ENCODE results near the gene DDX4.
"Not testable (repeated sequence)": the region's sequence is repeated elsewhere in the genome, so short reads cannot be mapped to it uniquely, and the experiment has no call there.

The DDX4 gene

DNA sequence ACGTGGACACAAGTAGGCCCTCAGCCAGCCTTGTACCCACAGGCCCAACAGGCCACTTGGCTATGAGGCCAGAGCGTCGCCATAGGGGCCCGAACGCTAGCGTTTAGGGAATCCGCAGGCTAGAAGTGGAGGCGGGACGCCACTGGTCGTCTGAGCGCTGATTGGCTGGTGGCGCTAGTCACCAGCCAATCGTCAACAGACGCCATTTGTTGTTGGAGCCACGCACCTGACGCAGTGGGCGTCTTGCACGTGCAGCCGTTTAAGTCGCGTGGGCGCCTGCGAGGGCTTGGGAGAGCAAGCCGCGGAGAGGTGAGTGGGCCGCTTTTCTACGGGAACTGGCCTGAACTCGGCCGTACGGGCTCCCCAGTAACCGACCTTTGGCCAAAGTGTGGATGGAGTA is at the start of gene DDX4:
DDX4 (plus strand) TSS at position 269 of the 400 bp plus-strand sequence. CDS start 903 bp downstream, outside the sequence.
- no peak for DNase-seq

DNA sequence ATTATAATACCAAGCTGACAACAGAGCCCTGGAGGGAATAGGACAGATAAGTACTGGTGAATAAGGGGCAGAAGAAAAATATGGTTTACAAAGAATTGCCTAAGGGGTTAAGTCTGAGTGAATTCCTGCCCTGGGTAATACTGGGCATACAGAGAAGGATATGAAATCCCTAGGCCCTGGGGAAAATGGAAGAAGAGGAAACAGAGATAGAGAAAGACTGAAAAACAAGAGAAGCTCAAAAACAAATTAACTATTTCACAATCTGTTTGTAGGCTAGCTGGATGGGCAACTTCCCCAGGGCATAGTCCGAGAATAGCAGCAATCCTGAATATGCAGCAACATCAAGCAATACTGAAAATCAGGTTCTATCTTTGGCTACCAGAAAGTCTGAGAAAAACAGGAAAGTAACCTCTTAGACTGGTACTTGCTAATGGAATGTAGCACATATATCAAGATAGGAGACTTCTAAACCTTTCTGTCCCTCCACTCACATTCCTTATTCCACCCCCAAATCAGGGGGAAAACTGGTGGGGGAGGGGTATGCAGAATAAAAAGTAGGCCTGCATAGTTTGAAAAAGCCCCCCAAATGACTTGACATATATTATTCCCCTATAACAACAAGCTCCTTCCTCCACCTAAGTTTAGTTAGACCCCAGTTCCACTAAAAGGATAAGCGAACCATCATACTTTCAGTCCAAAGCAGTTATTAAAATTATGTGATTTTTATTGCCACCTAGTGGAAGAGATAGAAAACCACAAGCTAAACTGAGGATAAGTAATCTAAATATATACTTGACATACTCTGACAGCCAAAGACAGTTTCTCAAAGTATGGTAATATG is 46.4 kb upstream of the DDX4 start:
- no peak for DNase-seq

DNA sequence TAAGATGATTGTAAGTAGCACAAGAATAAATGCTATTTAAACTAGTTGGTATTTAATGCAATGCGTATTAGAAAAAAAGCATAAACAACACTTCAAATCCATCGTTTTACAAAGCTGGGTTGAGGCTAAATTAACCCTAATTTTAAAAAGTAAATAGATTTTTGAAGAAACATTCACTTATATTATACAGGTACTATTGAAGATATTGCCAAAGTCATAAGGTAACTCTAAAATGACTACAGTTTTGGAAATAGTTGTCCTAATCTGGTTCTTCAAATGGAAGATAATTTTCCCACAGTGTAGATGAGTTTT is 45.8 kb upstream of the DDX4 start:
- no peak for DNase-seq

DNA sequence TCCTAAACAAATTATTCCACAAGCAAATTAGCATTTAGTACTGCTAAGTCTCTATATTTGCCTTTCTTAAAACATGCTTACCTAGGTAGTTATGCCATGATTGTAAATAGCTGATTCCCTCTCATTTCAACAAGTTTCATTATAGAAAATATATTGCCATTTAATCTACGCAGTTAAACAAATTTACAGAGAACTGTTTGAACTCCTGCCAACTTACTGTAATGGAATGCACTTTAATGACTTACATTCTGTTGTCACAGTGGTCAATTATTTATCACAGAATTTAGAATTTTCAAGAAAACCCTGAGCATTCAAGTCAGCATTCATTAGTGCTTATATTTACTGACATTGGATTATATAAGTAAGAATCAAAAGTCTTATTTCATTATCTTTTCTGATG is 45.4 kb upstream of the DDX4 start:
- no peak for DNase-seq

DNA sequence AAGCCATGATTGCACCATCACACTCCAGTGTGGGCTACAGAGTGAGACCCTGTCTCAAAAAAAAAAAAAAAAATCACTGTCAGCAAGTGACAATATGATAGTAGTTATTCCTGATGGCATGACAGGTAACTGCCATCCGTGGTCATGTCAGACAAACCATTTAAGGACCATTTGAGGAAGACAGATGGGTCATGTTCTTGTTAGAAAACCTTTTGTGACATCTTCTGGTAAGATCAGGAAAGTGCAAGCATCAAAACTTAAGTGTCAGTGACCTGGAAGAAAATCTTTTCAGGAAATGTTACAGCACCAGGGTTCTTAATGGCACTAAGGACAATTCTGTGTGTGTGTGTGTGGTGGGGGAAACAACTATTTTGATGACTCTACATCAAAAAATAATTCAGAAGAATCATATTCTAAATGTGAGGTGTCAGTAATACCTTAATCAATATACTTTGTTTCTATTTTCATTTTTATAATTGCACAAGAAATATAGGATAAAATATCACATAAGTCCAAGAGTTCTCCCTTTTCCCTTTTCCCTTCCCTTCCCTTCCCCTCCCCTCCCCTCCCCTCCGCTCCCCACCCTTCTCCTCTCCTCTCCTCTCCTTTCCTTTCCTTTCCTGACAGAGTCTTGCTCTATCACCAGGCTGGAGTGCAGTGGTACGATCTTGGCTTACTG is 43.6 kb upstream of the DDX4 start:
- no peak for DNase-seq

DNA sequence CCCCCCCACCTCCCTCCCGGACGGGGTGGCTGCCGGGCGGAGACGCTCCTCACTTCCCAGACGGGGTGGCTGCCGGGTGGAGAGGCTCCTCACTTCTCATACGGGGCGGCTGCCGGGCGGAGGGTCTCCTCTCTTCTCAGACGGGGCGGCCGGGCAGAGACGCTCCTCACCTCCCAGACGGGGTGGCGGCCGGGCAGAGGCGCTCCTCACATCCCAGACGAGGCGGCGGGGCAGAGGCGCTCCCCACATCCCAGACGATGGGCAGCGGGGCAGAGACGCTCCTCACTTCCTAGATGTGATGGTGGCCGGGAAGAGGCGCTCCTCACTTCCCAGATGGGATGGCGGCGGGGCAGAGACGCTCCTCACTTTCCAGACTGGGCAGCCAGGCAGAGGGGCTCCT is 41.2 kb upstream of the DDX4 start:
- not testable (repeated sequence) for DNase-seq

DNA sequence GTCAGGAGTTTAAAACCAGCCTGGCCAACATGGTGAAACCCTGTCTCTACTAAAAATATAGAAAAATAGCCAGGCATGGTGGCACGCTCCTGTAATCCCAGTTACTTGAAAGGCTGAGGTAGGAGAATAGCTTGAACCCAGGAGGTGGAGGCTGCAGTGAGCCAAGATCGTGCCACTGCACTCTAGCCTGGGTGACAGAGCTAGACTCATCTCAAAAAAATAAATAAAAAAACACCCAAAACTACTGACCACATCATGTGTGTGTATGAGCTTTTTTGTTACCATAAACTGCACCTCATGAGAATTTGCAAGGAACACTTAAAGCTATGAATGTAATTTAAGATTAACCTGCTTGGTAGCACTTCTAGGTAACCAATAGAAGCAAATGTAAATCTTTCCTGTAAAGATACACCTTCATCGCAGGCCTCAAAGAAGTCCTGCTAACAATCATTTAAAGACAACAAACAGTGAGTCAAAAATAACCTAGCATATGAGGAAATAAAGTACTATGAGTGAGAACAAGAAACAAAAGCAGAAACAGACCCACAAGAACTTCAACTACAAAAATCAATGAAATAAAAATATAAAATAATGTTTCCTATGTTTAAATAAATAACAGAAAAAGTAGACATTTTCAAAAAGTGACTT is 38.7 kb upstream of the DDX4 start:
- no peak for DNase-seq

DNA sequence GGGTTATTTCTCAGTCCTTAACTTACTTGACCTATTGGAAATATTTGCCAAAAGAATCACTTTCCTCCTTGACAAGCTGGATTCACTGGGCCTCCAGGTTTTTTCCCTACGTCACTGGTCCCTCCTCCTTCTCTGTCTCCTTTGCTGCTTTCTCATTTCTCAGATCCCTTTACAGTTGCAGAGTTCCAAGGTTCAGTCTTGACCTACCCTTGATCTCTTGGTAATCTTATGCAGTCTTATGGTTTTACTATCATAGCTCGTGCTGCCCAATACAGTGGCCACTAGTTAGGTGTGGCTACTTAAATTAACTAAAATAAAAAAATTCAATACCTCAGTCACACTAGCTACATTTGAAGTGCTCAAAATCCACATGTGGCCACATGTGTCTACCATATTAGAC is 37.1 kb upstream of the DDX4 start:
- DNase-seq = no peak

DNA sequence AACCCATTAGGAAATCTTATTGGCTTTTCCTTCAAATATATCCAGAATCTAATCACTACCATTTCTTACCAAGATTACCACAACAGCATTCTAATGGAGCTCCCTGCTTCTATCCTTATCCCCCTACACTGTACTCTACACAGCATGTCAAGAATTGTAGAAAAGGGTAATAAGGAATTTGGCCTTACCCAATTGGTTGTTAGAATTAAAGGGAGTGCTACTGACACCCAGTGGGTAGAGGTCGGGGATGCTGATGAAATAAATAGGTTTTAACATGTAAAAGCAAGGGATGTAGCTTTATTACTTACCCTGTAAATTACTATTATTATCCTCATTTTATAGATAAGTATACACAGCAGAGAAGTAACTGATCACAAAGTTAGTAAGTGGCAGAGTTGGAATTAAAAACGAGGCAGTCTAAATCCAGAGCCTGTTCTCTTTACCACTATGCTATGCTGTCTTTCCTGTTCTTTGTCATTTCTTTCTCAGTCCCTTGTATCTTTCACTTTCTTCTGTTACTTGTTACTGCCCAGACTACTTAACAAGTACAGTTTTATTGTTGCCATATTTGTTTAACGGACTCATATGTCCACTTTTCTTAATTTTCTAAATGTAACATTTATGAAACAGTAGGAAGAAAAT is 36.3 kb upstream of the DDX4 start:
- DNase-seq = no peak

DNA sequence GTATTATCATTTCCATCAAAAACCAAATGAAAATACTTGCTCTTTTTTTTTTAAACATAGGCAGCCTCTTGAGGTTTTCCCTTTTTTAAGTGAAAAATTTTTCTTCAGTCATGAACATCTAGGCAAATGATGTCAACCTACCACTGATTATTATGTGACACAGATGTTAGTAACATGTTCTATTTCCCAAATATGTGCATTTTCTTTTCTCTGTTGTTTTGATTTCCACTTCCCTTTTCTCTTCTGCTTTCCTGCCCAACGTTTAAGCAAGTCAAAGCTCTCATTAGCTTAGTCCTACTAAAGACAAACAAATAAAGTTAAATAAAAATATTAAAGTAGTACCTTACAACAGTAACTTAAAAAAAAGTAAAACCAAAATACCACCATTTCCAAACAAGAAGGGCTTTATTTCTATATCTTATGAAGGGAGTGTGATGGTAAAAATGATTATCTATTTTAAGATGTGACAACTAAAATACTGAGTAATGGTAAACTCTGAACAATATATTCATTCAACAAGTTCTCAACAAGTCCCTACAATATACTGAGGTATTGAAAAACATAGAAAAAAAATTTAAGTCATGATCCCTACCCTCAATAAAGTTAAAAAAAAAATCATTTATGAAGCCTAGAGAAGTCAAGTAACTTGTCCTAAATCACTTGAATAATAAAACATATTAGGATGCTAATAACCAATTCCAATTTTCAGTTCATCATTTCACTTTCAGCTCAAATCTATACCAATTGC is 35.1 kb upstream of the DDX4 start:
- DNase-seq = no peak

DNA sequence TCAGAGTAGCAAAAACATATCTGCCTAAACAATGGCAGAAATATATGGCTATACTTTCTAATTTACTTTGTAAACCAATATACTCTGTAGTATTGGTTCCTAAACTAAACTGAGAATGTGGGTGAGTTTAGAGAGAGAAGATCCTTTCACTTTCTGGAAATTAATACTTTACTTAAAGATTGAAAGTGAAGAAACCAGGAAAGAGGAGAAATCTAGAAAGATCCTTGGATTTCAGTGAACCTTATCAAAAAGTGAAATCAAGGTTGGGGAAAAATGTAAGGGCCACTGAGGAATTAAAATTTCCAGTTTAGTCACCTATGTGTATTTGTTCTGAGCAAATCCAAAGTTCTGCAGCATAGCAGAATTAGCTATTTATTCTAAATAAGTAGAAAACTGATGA is 31.6 kb upstream of the DDX4 start:
- no peak for DNase-seq

DNA sequence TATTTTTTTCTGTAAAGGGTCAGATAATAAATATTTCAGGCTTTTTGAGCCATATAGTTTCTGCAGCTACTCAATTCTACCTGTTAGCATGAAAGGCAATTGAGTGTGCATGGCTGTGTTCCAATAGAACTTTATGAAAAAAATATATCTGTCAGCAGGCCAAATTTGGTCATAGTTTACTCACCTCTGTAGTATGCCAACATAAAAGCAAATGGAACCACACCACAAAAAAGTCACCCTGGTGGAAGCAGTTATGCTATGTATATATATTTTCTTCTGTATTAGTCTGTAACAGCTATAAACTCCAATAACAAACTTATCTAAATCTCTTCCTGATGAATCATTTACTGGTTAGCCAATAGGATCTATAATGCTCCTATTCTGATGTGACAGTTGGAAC is 29.1 kb upstream of the DDX4 start:
- no peak for DNase-seq

DNA sequence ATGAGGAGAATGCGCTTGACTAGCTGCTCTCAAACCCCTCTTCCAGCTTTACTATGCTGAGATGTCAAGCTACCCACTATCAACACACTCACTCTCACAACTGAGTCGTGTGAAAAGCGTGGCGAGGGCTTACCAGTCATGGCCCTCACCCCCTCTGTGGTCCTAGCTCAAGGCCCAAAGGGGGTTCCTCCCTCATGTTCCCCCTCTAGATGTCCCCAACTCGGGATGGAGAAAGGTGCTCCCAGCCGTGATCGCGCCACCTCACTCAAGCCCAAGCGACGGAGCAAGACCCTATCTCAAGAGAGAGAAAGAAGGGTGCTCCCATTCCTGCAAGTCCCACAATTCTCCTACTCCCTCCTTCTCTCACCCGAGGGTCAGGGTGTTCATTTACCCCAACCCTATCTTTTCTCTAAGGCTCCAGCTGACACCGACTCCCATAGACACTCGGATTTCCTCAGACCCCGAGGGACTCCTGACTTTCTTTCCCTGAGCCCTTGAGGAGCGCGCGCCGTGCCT is 26.3 kb upstream of the DDX4 start:
- no peak for DNase-seq

DNA sequence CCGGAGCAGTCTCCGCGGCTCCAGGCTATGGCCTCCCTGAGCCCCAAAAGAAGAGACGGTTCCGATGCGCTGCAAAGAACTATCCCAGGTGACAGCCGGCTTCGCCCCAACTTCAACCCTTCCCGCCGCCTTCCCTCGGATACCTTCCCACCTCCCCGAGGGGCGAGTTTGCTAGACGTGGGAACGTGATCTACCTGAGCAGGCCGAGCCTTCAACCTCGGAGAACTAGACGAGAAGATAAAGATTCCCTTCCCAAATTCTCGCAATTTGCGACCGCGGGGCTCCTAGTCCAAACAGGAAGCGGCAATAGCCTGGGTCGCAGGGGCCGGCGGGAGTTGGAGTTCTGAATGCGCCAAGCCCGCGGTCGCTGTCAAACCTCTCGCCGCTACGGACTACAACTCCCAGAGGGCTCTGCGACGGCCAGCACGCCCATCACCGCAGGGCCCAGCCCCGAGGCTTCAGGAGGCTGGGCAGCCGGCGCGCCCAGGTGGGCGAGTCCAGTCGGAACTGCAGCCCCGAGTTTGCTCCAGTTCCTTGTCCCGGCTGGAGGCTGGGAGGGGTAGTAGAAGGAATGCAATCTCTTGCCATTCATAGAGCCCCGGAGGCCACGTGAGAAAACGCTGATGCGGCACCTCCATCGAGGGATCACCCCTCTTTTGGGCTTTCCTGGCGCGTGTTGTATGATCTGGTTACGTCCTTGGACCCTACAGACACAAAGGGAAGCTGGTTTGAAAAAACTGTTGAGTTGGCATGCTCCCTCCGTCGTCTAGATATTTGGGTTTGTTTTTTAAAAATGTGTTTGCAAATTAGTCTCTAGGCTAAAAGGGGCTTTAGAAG is 25.6 kb upstream of the DDX4 start, which contains the start of gene SLC38A9:
SLC38A9 (minus strand) TSS at position 302 of the 837 bp plus-strand sequence. CDS start 14,366 bp downstream, outside the sequence.
- peak; percentile 90 for DNase-seq

DNA sequence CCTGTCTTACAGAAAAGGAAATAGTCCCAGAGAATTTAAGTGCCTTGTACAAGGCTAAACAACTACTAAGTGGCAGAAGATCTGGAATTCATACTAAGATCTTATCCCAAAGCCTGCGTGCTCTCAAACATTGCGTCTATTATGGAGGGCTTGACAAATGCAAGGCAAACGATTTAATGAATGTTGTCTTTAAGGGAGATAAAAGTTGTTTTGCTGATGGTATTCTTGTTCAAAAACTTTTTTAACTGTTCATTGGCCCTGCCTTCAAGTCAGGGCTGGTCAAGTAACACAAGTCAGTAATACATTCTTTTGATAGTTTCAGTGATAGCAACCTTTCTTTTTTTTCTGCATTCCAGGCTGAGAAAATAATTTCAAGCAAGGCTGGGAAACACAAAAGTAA is 24.0 kb upstream of the DDX4 start:
- DNase-seq = no peak

DNA sequence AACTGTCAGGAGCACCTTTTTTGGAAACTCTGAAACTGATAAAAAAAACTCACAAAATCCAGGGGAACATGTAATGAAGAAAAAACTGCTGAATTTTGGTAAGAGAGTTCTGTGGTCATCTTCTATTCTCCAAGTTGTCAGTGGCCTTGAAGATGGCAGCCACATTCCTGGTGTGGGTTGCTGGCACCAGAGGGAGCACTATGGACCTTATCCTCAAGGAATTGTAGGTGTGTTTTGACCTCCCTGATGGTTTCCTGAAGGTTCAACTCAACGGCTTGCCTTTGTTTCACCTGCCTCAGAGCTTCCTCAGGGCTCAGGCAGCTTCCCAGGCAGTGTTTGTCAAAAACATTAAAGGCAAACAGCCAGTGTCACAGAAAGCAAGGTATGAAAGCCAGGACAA is 23.5 kb upstream of the DDX4 start:
- DNase-seq = no peak

DNA sequence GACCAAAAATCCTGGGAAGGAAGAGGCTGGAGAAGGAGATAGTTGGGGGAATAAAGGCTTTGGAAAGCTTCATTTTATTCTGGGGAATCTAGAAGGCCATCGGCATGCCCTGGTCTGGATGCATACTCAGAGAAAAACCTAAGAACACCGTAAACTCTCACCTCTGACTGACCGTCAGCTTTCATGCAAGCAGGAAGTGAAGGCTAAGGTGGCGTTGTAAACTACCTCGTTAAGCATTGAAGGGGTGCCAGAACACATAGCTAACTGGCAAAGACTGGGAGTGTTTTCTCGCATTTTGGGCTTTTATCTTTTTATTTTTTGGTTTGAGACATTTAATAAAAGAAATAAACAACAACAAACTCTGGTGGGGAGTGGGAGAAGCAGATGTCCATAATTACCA is 23.1 kb upstream of the DDX4 start:
- DNase-seq = no peak

DNA sequence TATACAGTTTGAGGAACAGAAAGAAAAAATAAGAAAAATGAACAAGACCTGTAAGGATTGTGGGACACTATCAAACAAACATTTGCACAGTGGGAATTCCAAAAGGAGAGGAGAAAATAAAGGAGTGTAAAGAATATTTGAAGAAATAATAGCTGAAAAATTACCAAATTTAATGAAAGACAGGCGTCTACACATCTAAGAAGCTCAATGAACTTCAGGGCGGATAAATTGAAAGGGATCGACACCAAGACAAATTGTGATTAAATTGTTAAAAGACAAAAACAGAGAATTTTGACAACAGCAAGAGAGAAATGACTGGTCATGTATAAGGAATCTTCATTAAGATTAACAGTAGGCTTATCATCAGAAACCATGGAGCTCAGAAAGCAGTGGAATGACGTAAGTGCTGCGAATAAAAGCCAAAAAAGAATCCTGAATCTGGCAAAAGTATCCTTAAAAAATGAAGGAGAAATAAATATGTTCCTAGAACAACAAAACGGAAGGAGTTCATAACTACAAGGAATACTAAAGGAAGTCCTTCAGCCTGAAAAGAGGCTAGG is 22.3 kb upstream of the DDX4 start:
- DNase-seq = no peak

DNA sequence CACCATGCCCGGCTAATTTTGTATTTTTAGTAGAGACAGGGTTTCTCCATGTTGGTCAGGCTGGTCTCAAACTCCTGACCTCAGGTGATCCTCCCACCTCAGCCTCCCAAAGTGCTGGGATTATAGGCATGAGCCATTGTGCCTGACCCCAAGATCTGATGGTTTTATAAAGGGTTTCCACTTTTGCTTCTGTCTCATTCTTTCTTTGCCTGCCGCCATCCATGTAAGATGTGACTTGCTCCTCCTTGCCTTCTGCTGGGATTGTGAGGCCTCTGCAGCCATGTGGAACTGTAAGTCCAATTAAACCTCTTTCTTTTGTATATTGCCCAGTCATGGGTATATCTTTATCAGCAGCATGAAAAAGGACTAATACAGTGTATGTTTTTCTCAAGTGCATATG is 18.8 kb upstream of the DDX4 start:
- not testable (repeated sequence) for DNase-seq

DNA sequence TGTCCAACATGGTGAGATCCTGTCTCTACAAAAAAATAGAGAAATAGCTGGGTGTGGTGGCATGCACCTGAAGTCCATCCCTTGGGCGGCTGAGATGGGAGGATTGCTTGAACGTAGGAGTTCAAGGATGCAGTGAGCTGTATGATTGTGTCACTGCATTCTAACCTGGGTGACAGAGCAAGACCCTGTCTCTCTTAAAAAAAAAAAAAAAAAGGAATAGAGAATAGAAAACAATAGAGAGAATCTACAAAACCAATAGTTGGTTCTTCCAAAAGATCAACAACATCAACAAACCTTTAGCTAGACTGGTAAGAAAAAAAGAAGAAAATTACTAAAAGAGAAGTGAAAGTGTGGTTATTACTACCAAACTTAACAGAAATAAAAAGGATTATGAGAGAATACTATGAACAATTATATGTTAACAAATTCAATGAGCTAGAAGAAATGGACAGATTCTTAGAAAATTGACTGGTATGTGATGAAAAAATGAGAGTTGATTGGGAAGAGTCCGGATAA is 17.6 kb upstream of the DDX4 start:
- no peak for DNase-seq

DNA sequence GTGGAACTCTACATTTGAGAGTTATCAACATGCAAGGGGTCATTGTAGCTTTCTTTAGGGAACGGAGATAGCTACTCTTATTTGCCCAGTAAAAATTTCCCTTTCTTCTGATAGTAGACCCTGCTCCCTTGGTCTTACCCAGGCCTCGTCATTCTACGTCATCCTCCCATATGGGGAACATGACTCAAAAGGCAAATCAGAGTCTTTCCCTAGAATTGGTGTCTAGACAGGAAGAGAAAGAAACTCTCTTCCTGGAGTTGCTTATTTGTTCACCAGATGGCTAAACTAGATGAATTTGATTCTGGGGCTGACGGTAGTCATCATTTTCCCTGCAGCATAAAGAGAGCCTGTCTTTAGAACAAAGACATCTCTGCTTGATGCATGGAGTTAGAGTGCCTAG is 13.6 kb upstream of the DDX4 start:
- no peak for DNase-seq

All from T1000 (cell line).